Measurements from ENCODE around the gene SPINK1.

- no peak for TF ChIP-seq POLR2A (IDR thresholded peaks at IDR 0.05; ENCODE audit: low read length)
- no peak for TF ChIP-seq GATA1 (IDR thresholded peaks at IDR 0.05; ENCODE audit: low read depth, low read length)
Observed at GRCh38 chr5:147831465-147831864, at the start of gene SPINK1.

Data from erythroblast (primary cell).